Measurements from ENCODE around the gene PLPPR1. TPM values are rescaled to one million over a fixed set of nuclear protein-coding genes. Genes with fewer than 3 reads are reported as not detected.

Gene PLPPR1
- total RNA-seq, 2 experiments from 2014 or later: not detected

DNA sequence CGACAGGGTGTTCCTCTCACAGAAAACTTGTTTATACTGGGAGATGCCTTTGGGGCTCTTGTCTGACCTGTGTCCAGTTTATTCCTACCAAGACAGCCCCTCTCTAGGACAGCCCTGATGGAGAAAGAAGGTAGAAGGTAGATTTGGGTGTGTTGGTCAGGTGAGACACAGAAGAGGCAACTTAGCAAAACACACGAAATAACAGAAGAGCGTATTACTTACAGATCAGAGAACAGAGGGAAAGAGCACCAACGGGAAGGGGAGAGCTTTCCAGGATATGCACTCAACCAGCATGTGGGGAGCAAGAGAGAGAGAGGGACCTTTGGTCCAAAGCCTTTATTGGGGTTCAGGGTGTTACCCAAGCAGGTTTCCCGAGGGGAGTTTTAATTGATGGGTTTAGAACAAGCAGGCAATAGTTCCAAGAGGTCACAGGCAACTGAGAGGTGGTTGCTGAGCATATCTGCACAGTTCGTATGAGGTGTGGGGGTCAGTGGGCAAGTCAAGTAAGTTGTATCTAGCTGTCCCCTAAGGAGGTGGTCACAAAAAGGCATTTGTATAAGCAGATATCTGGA lies 324.5 kb downstream of the PLPPR1 start:
- no peaks in the 10 kb centered on the region for H3K4me1 Mint-ChIP-seq (ENCODE audit: low read depth)
- DNase-seq: no peak
- H3K36me3 Mint-ChIP-seq (ENCODE audit: low read depth): no peaks in the 10 kb centered on the region
- peaks cover 8% of the 10 kb centered on the region for H3K27me3 Mint-ChIP-seq
- intact Hi-C loops (cut with micrococcal nuclease): no loop called here
- TF ChIP-seq, protein P1, sequence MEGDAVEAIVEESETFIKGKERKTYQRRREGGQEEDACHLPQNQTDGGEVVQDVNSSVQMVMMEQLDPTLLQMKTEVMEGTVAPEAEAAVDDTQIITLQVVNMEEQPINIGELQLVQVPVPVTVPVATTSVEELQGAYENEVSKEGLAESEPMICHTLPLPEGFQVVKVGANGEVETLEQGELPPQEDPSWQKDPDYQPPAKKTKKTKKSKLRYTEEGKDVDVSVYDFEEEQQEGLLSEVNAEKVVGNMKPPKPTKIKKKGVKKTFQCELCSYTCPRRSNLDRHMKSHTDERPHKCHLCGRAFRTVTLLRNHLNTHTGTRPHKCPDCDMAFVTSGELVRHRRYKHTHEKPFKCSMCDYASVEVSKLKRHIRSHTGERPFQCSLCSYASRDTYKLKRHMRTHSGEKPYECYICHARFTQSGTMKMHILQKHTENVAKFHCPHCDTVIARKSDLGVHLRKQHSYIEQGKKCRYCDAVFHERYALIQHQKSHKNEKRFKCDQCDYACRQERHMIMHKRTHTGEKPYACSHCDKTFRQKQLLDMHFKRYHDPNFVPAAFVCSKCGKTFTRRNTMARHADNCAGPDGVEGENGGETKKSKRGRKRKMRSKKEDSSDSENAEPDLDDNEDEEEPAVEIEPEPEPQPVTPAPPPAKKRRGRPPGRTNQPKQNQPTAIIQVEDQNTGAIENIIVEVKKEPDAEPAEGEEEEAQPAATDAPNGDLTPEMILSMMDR (IDR thresholded peaks at IDR 0.05): no peak
- no peak overlapping the region for H3K4me3 Mint-ChIP-seq
- ChIA-PET CTCF (interaction anchor here (0.9 kb wide), 1 partner anchor 12 kb away, joined by 3 read pairs; no protein-coding TSS in a partner anchor), POLR2A (no interaction called here)
- ATAC-seq: no peak
- H3K27ac Mint-ChIP-seq: no peak overlapping the region
- H3K9me3 Mint-ChIP-seq: no peaks in the 10 kb centered on the region

DNA sequence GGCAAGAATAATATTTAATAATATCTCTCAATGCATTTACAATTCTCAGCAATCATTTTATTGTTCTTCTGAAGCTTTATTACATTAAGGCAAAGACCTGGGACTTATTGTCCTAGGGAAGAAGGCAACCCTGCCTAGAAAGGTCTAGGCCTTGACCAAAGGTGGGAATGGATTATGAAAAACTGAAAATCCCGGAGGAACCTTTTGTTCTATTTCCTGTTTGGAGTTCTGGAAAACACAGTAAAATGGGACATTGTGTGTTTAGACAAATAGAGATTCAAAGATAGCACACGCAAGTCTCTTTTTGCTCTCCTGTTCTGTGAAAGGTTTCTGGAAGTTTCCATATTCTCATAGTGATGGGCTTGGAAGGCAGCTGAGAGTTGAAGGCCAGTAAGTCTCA lies 325.2 kb downstream of the PLPPR1 start:
- H3K4me1 Mint-ChIP-seq (ENCODE audit: low read depth): no peaks in the 10 kb centered on the region
- ChIA-PET POLR2A (no interaction called here), CTCF (no interaction called here)
- H3K9me3 Mint-ChIP-seq: no peaks in the 10 kb centered on the region
- DNase-seq: no peak
- TF ChIP-seq, protein P1 (IDR thresholded peaks at IDR 0.05): no peak
- H3K36me3 Mint-ChIP-seq (ENCODE audit: low read depth): no peaks in the 10 kb centered on the region
- intact Hi-C loops (cut with micrococcal nuclease): no loop called here
- H3K27me3 Mint-ChIP-seq: peaks cover 7% of the 10 kb centered on the region
- no peak overlapping the region for H3K4me3 Mint-ChIP-seq
- ATAC-seq: no peak
- H3K27ac Mint-ChIP-seq: no peak overlapping the region

GRCh38 chr9:101354143-101354764 lies 325.7 kb downstream of the PLPPR1 start:
- DNase-seq: no peak
- Mint-ChIP-seq H3K27ac (no peak overlapping the region), H3K27me3 (peaks cover 7% of the 10 kb centered on the region), H3K9me3 (no peaks in the 10 kb centered on the region), H3K4me3 (no peak overlapping the region), H3K4me1 (ENCODE audit: low read depth) (no peaks in the 10 kb centered on the region), H3K36me3 (ENCODE audit: low read depth) (no peaks in the 10 kb centered on the region)
- ChIA-PET CTCF (no interaction called here), POLR2A (no interaction called here)
- TF ChIP-seq, protein P1 (IDR thresholded peaks at IDR 0.05): no peak
- ATAC-seq: no peak
- intact Hi-C loops (cut with micrococcal nuclease): no loop called here

- no peaks in the 10 kb centered on the region for H3K36me3 Mint-ChIP-seq (ENCODE audit: low read depth)
- ChIA-PET POLR2A (no interaction called here), CTCF (no interaction called here)
- peaks cover 7% of the 10 kb centered on the region for H3K27me3 Mint-ChIP-seq
- DNase-seq (no peak), ATAC-seq (no peak)
- H3K4me1 Mint-ChIP-seq (ENCODE audit: low read depth): no peaks in the 10 kb centered on the region
- H3K27ac Mint-ChIP-seq: no peak overlapping the region
- intact Hi-C loops (cut with micrococcal nuclease): no loop called here
- TF ChIP-seq, protein P1 (IDR thresholded peaks at IDR 0.05): no peak
- no peaks in the 10 kb centered on the region for H3K9me3 Mint-ChIP-seq
- no peak overlapping the region for H3K4me3 Mint-ChIP-seq
These were observed 326.5 kb downstream of the PLPPR1 start for GRCh38 chr9:101354765-101355708.

DNA sequence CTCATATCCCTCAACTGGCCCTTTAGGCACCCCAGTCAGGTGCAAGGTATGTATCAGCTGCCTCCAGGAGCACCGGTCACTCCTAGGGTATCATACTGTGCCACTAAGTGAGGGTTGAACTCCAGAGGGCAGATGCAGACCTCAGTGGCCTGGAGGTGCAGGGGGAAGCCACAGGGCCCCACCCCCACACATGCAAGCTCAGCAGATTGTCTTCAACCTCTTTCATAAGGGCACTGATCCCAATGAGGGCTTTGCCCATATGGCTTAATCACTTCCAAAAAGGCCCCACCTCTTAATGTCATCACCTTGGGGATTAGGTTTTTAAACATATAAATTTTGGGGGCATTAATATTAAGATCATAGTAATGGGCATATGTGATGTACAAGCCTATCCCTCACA lies 328.1 kb downstream of the PLPPR1 start:
- Mint-ChIP-seq H3K4me1 (ENCODE audit: low read depth) (no peaks in the 10 kb centered on the region), H3K9me3 (no peaks in the 10 kb centered on the region), H3K27me3 (peaks cover 7% of the 10 kb centered on the region), H3K4me3 (no peak overlapping the region), H3K36me3 (ENCODE audit: low read depth) (no peaks in the 10 kb centered on the region), H3K27ac (no peak overlapping the region)
- ATAC-seq (no peak), DNase-seq (no peak)
- ChIA-PET CTCF (no interaction called here), POLR2A (no interaction called here)
- intact Hi-C loops (cut with micrococcal nuclease): no loop called here
- TF ChIP-seq, protein P1 (IDR thresholded peaks at IDR 0.05): no peak

Data from activated CD8-positive, alpha-beta T cell treated with anti-CD3 and anti-CD28 coated beads for 36 hours (primary cell).